OCI-M2 (cell line): ENCODE data around the gene LRP8.

ENCODE experiments used
- DNase-seq: peaks from one replicate; lab custom pipeline; 2025; ENCODE audit not compliant: unreplicated experiment; lab: John Stamatoyannopoulos, UW

Gene LRP8

DNA sequence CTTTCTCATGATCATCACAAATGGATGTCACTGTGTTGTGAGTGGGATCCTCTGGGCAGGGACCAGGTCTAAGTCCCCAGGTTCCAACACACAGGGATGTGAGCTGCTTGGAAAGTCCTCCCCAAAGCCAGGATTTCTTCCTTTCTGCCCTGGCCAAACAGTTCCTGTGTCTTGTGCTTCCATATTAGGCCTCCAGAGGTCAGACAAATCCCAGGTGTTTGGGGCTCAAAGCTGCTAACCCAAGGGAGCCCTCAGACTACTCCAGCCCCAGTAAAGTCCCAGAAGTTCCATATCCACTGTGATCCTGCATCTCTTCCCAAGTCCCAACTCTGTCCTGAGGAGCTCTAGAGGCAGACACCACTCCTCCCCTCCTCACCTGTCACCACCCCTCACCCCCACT lies 61.8 kb downstream of the LRP8 start:
- DNase-seq, result no peak

DNA sequence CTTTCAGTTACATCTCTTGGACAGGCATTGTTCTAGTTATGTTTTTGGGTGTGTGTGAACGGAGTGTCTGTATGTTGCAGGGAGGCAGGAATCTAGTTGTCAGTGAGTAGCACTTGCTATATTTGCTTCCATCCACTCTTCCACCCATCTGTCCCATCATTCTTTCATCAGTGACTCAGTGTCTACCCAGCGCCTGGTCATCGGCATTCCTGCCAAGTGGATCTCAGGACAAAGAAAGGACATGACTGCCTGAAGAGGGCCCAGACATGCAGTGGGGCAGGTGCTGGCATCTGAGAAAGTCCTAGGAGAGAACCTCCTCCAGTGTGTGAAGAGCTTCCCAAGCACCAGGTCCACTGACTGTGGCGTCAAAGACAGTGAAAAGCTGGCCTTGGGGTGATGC lies 62.3 kb downstream of the LRP8 start:
- no peak for DNase-seq

DNA sequence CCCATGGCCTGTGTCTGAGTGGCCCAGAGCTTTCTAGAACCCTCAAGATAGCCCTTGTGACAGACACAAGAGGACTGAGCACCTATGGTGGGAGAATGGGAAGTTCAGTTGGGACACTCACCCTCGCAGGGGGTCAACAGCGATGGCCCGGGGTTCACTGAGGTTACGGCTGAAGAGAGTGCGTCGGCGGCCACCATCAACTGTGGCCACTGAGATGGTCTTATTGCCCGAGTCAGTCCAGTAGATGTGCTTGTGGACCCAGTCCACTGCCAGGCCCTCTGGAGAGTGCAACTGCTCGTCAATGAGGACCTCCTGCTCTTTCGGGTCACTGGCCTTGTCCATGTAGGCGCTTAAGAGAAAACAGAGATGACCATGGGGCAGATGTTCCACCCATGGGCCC lies 63.8 kb downstream of the LRP8 start:
- DNase-seq, result no peak

DNA sequence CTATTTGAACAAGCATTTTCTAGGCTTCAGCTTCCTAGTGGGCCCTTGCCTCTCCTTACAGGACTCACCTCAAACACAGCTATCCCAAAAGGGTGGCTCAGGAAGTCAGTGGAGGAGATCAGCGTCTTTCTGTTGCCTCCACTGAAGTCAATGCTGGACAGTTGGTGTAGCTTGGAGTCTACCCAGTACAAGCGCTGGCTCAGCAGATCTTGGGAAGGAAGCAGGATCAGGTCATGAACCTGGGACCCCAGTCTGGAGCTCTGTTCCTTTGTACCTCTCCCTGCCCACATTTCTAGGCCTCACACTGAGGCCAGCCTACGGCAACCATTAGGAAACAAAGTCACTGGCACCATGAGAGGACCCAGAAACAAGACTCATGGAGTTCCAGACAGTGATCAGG lies 65.9 kb downstream of the LRP8 start:
- no peak for DNase-seq

DNA sequence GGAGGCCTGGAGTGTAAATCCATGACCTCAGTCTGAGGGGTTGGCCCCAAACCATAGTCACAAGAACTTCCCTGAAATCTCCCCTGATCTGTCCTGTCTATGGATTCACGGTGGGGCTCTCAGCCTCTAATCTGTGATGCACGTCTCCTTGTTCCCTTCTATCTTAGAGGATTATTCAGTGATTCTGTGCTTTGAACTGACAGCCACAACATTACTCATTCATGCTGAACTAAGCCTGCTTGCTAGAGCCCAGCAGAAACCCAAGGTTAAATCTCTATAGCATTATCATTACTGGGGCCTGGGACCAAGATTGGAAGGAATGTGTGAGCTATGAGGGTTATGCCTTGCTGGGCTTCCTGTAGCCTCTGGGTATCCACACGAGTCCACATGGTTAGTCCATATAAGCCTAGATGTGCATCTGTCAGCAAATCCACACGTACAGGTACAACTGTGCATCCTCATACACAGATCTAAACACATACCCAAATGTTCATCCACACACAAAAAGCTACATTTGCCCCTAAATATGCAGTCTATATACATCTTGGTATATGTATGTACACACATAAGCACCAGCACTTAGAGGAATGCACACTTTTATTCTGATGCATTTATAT lies 67.1 kb downstream of the LRP8 start:
- no peak for DNase-seq

DNA sequence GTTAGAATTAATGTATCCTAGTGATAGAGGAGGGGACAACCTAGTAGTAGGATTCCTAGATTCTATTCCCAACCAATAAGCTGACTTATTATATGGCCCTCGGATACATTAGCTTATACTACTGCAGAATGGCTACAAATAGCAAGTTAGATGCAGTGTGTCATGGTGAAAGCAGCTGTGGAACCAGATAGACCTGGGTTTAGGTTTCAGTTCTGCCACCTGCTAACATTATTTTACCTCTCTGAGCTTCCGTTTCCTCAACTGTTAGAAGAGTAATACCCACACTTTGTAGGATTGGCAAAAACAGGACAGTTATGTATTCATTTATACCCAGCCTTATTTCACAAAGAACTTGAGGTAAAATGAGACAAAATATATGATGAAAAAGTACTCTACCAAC lies 67.9 kb downstream of the LRP8 start:
- no peak for DNase-seq

DNA sequence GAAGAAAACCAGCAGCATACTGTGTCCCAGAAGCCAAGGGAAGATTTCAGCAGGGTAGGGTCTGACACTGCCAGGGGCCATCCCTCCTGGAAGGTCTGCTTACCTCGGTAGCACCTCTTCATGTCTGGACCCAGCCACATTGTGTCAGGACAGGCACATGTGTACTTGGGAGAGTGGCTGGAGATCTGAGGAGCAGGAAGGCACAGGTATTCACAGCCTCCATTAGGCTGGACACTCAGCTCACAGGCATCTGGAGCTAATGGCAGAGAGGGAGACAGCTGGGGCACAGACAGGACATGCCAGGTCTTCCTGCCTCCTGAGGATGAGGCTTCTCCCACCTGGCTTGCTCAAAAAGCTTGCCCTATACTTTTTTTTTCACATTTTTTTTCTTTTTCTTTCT lies 69.7 kb downstream of the LRP8 start:
- no peak for DNase-seq

DNA sequence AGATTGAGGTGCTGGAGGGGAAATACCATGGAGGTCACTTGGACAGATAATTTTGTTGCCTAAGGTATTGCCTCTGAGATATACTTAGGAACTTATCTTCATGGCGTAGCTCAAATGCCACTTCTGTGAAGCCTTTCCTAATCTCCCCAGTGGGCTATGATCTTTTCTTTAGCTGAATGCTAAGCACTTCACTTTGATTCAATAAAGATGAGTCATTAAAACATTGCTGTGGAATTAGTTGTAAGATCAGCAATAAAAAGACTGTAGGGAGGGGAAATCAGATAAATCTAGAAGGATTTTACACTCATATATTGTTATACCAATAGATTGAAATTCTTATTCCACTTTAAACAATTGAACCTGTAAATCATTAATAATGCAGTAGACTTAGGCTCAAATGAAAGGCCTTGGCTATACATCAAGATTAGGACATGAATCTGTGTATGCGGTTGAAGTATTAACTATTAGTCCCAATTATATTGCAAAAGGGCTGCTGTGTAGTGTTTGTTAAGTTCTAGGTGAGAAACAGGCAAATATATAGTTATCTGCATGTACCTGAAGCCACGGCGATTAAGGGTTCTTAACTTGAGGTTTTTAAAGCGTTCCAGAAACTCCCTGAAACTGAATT lies 70.3 kb downstream of the LRP8 start:
- DNase-seq, result no peak

DNA sequence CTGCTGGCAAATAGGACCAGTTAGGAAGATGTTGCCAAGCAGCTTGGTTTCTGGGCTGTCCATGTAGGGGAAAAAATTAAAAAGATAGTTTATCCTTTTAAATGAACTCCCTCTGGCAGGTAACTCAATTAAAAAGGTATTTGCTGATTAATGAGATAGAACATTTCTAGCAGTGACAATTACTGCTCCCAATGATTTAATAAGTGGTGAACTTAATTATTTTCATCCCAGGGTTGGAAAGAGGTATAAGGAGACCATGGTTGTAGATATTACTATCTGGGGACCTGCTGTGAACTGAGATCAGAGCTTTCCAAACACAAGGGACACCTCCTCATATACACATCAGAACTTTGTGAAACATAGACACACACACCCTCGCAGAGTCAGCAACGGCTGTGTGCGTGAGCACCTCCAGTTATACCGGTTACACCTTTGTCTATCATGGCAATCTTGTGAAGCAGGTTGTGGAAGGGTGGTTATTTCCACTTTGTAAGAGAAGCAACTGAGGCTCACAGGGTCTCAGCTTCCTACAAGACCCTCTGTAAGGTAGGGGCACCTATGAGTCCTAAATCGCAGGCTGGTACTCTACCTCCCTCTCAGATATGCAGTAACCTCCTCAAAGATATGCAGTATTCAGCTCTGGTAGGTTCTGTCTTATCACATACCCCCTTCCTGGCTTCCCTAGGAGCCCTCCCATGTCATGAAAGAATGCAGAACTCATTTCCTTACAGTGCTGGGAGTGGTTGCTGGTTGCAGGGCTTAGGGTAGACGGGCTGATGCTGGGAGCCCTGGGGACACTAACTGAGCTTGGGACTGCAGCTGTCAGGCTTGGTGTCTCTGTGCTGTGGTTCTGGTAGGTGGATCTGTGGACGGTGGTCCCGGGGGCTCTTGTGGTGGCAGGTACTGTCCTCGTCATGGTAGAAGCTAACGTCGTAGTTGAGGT lies 71.1 kb downstream of the LRP8 start:
- no peak for DNase-seq

DNA sequence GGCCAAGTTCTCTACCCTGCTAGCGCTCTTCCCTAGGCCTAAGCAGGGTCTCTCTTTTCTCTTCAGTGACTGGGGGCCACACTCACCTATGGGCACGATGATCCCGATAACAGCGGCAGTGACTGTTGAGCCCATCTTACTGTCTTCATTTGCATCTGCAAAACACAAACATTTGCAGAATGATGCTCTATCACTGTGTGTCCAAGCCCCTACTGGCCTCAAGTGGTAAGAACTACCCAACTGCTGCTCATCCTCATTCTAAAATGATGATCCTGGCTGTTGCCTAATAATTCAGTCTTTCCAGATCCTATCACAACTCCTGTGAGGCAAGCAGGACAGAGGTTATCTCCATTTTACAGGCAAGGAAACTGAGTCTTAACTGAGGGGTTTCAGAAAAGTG lies 72.8 kb downstream of the LRP8 start:
- DNase-seq, result no peak

DNA sequence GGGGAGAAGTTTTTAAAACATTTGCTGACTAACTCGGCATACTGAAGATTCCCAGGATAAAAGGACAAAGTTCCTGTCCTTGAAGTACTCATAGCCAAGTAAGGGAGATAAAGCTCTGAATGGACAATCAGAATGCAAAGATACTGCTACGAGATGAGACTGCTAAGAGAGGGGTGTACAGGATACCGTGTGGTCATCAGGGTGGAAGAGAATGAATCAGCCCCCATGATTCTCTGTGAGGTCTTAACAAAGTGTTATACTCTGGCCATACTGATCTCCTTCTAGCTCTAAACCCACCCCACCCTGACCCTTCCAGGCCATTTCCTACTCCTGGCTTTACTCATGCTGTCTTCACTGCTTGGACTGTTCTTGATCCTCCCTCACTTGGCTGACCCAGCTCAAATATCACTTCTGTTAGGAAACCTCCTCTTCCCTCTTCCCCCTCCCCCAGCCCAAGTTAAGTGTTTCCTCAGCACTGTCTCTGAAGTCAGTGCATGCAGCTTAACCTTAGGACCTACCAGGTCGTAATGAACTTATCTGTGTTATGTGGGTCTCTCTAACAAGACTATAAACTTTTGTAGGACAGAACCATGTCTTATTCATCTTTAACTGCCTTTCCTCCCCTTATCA lies 73.7 kb downstream of the LRP8 start:
- no peak for DNase-seq

DNA sequence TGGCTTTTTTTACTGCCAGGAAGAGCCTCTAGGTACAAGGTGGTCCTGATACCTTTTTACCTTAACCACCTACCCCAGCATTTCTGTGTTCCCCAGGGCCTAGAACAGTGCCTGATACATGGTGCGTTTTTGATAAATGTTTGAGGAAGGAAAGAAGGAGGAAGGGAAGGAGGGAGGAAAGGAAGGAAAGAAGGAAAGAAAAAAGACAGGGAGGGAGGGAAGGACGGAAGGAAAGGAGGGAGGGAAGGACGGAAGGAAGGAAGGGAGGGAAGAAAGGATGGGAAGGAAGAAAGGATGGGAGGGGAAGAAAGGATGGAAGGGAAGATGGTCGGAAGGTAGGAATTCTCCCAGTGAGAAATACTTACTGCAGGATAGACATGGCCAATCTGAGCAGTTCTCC lies 77.5 kb downstream of the LRP8 start:
- DNase-seq, result no peak

DNA sequence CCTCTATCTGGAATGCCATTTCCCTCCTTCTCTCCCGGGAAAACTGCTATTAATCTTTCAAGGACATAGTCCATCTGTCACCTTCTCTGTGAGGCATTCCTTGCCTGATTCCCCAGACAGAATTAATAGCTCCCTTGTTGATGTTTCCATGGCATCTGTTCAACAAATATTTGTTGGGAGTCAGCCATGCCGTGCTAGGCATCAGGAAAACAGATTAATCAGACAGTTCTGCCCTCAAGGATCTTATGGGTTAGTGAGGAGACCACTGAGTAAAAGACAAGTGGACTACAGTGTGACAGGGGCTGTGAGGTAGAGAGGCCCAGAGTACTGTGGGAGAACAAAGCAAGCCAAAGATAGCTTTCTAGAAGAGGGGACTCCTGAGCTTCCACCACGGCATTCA lies 78.2 kb downstream of the LRP8 start:
- DNase-seq, result no peak

DNA sequence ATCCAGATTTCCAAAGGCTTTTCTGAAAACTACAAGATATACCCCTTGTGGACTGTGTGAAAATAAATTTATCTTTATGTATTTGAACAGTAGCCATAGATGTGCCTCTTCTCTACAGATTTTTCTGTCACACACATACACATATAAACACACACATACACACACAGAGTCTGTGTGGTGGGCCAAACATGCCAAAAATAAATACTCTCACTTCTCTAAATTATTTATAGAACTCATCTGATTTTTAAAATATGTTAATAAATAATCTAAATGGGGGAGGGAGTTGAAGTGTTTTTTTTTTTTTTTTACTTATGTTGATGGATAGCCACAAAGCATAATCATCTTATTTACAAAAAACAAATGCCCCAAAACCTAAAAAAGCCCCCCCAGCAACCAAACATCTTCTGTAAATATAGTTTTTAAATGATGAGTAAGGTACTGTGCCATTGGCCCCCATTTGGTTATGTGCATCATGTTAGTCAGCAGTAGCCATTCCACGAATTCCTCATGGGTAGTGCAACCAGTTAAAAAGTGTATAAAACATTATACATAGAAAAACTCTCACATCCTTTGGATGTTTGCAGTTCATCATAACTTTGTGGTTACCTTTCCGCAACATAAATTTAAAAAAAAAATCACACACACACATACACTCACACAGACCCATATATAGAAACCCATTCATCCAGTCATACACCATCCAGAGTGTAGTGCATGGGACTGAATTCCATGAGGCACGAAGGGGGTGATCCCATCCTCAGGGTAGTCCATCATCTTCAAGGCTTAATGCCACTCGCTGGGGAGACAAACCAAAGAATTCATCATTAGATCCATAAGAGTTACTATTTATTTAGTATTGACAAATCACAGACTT lies 81.4 kb downstream of the LRP8 start:
- no peak for DNase-seq

DNA sequence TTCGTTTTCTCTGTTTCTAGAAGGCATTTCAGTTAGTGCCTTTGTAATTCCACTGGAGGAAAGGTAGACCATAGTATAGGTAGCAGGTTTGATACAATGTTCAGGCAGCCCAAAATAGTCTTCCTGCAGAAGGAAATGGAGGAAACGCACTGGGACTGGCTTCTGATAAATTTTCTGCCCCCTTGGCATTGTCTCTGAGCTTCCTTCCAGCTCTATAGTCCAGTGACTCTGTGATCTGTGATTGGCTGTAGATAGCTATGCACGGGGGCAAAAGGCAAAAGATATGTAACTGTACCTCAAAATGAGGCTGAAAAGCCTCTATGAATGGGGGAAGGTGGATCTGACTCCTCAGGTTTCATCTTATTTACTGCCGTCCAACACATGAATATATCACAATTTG lies 83.7 kb downstream of the LRP8 start:
- no peak for DNase-seq

DNA sequence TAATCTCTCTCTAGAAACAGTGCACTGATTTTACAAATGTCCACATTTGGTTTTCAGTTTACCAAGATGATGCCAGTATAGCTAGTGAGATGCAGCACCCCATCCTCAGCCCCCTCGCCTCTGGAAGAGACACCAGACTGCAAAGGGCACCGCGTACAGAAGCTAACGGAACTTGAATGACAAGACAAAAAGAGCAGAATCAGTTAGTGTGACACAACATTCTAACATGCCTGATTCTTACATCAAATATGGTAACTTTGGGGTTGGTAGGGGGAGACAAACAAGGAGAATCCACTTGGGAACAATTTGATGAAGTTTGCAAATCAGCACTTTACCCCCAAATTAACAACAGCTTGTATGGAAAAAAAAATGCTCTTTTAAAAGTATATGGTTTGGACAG lies 85.5 kb downstream of the LRP8 start:
- DNase-seq, result no peak

DNA sequence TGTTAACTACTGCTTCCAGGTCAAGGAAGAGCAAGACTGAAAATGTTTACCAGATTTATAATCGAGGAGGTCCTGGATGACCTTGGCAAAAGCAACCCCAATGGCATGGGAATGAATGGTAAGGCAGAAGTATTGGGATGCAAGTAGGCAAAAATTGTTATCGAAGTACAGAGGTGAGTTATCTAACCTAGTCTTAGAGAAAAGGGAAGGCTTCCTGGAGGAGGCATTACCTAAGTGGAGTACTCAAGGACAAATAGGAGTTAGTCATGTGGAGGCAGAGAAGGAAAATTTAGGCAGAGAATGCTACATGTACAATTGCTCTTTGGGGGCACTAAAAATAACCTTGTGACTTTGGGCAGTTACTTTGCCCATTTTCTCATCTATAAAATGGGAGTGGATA lies 86.0 kb downstream of the LRP8 start:
- DNase-seq, result no peak

DNA sequence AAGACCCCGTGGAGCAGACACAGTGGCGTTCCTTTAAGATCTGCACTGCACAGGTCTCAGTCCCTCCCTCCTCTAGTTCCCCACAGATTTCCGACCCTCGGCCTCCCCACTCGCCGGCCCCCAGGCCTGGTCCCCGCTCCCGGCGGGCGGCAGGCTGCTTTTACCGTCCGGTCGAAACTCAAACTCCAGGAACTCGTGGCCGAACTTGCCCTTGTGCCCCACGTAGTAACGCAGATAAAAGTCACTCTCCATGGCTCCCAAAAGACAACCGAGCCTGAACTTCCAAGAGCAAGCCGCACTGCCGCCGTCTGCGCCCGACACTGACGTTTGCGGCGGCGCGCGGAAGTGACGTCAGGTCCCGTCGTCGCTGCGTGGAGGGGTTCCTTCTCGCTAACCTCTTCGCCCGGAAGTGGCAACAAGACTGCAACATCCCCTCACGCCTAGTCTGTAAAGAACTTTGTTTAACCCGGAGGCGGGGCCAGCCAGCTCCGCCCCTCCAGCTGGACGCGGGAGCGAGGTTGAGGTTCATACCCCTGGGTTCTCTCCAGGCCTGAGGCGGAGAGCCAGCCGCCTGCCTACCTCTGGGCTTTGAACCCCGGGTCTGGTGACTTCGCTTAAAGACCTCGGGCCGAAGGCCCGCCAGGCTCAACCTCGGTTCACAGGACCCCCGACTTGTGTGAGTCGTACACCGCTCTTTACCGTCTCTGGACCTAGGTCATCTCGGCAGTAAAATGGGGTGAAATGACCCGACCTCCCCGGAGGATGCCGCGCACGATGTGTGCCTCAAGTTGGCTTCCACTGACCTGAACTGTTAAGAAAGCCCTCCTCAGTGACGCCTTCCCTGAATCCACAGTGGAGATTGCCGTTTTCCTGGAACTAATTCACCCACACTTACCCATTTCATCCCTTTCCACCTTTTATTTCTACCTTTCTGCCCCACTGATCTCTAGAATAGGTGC lies 89.4 kb downstream of the LRP8 start, which contains the start of gene MAGOH:
MAGOH (minus strand) TSS at position 322 of the 959 bp plus-strand sequence; CDS start at position 252, 70 bp downstream.
- DNase-seq, result peak; percentile 75

DNA sequence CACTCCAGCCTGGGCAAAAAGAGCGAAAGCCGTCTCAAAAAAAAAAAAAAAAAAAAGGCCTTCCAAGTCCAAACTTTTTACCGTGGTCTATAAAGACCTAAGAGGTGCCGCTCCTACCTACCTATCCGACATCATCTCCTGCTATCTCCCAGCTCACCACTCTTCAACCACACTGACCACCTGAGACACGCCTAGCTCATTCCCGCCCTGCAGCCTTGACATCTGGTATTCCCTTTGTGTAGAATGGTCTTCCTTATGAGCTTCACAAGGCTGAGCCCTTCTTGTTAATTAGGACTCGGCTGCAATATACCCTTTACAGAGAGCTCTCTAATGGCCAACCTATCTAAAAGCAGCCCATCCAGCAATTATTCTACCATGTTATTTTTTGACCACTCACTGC lies 90.2 kb downstream of the LRP8 start:
- DNase-seq, result no peak

DNA sequence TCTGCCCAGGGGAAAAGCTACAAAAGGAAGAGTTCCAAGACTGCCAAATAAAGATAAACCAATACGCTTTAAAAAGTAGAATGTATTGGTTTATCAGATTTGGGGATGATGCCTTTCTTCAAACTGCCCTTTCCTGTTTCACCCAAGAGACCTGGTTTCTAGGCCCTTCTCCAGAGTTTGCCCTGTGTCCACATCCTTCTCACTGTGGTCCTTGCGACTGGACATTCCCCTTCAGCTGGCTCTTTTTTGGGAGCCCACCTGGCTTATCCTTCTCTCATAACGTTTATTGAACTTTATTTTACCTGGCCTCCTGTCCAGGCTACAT lies 106.9 kb downstream of the LRP8 start:
- DNase-seq, result no peak
